ENCODE data around the gene BTF3L4.

BTF3L4 gene

DNA sequence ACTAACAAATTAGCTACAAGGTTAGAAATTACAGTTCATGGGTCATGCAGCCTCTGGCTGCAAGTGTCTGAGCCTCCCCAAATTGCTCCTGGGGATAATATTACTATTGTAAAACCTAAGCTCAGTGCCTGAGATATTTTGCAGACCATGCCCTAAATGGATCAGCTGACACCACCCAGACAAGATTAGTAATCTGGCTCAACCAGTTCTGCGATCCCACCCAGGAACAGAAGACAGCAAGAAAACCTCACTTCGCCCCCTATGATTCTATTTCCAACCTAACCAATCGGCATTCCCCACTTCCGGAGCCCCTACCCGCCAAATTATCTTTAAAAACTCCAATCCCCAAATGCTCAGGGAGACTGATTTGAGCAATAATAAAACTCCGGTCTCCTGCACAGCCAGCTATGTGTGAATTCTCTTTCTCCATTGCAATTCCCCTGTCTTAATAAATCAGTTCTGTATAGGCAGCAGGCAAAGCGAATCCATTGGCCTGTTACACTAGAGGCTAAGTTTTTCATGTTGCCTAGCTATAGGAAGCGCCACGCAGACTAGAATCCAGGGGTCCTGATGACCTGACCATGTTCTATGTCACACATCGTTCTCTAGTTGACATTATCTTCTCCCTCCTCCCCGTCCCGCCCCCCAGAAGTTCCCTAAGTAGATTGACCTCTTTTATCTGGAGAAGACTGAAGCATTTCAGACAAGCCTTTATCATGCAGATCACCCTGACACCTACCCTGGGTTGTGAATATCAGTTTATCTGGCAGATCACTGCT lies 63.4 kb downstream of the BTF3L4 start:
- TF ChIP-seq, protein P1, sequence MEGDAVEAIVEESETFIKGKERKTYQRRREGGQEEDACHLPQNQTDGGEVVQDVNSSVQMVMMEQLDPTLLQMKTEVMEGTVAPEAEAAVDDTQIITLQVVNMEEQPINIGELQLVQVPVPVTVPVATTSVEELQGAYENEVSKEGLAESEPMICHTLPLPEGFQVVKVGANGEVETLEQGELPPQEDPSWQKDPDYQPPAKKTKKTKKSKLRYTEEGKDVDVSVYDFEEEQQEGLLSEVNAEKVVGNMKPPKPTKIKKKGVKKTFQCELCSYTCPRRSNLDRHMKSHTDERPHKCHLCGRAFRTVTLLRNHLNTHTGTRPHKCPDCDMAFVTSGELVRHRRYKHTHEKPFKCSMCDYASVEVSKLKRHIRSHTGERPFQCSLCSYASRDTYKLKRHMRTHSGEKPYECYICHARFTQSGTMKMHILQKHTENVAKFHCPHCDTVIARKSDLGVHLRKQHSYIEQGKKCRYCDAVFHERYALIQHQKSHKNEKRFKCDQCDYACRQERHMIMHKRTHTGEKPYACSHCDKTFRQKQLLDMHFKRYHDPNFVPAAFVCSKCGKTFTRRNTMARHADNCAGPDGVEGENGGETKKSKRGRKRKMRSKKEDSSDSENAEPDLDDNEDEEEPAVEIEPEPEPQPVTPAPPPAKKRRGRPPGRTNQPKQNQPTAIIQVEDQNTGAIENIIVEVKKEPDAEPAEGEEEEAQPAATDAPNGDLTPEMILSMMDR (IDR thresholded peaks at IDR 0.05; ENCODE audit: poor library complexity, severe bottlenecking), result no peak
- Histone ChIP-seq H3K27ac (ENCODE audit: poor library complexity, severe bottlenecking) (no peak overlapping the region), H3K4me1 (ENCODE audit: insufficient read depth, poor library complexity, severe bottlenecking) (no peaks in the 10 kb centered on the region), H3K9me3 (ENCODE audit: severe bottlenecking) (no peaks in the 10 kb centered on the region), H3K36me3 (ENCODE audit: low read depth) (no peaks in the 10 kb centered on the region), H3K27me3 (ENCODE audit: insufficient read depth, poor library complexity, severe bottlenecking) (no peaks in the 10 kb centered on the region), H3K4me3 (ENCODE audit: severe bottlenecking) (no peak overlapping the region)
- ATAC-seq (ENCODE audit: low read depth) (no peak), DNase-seq (ENCODE audit: low spot score) (no peak)

DNA sequence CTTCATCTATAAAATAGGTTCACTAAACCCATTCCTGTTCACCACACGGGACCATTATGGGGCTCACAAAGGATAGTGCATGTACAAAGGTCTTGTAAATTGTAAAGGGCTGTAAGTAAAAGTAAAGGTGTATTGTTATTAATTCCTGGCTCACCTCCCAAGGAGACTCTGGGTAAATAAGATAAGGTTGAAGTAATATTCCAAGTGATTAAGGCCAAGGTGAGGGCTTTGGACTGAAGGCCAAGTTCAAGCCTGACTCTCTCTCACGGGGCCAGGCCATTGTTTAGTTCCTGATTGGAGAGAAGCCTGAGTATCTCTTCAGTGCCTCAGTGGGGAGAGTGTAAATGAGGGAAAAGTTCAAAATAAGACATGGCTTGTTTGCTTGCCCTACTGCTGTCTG lies 66.3 kb downstream of the BTF3L4 start:
- H3K27me3 ChIP-seq (ENCODE audit: insufficient read depth, poor library complexity, severe bottlenecking), result no peaks in the 10 kb centered on the region
- no peaks in the 10 kb centered on the region for H3K9me3 ChIP-seq (ENCODE audit: severe bottlenecking)
- no peak for ATAC-seq (ENCODE audit: low read depth)
- no peaks in the 10 kb centered on the region for H3K36me3 ChIP-seq (ENCODE audit: low read depth)
- TF ChIP-seq, protein P1 (IDR thresholded peaks at IDR 0.05; ENCODE audit: poor library complexity, severe bottlenecking), result no peak
- no peak overlapping the region for H3K4me3 ChIP-seq (ENCODE audit: severe bottlenecking)
- H3K4me1 ChIP-seq (ENCODE audit: insufficient read depth, poor library complexity, severe bottlenecking), result no peaks in the 10 kb centered on the region
- DNase-seq (ENCODE audit: low spot score), result no peak
- H3K27ac ChIP-seq (ENCODE audit: poor library complexity, severe bottlenecking), result no peak overlapping the region

DNA sequence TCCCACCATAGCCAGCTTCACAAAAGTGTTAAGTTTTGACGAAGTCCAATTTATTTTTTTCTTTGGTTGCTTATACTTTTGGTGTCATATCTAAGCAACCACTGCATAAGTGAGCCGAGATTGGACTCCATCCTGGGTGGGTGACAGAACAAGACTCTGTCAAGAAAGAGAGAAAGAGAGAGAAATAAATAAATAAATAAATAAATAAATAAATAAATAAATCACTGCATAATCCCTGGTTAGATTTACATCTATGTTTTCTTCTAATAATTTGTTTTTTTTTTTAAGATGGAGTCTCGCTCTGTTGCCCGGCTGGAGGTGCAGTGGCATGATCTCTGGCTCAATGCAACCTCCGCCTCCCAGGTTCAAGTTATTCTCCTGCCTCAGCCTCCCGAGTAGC lies 67.5 kb downstream of the BTF3L4 start:
- Histone ChIP-seq H3K27ac (ENCODE audit: poor library complexity, severe bottlenecking) (no peak overlapping the region), H3K4me3 (ENCODE audit: severe bottlenecking) (no peak overlapping the region), H3K36me3 (ENCODE audit: low read depth) (no peaks in the 10 kb centered on the region), H3K9me3 (ENCODE audit: severe bottlenecking) (no peaks in the 10 kb centered on the region), H3K27me3 (ENCODE audit: insufficient read depth, poor library complexity, severe bottlenecking) (no peaks in the 10 kb centered on the region), H3K4me1 (ENCODE audit: insufficient read depth, poor library complexity, severe bottlenecking) (no peaks in the 10 kb centered on the region)
- TF ChIP-seq, protein P1 (IDR thresholded peaks at IDR 0.05; ENCODE audit: poor library complexity, severe bottlenecking), result no peak
- ATAC-seq (ENCODE audit: low read depth) (no peak), DNase-seq (ENCODE audit: low spot score) (no peak)

DNA sequence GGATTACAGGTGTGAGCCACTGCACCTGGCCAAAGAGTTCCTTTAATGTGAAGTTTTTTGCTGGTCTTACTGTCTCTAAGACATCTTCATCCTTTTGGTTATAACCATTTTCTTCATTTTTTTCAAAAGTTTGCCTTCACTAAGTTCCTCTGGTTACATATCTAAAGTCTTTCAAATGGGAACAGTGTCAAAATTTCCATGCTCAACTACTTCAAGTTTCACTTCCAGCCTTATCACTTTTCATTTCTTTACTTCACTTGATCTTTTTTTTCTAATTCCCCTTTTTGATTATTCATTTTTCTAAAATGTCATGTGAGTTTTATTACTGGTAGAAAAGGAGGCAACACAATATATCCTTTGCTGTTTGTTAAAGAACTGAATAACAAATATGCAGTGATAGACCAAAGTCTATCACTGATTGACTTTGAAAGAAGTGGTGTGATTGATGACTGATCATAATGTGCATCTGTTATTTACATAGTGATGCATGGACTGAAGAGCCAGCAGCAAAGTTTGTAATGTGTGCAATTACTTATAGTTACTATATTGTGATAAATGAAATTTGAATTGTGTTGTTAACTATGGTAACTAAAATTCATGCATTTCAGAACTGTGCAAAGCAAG lies 69.8 kb downstream of the BTF3L4 start:
- no peak overlapping the region for H3K4me3 ChIP-seq (ENCODE audit: severe bottlenecking)
- no peaks in the 10 kb centered on the region for H3K9me3 ChIP-seq (ENCODE audit: severe bottlenecking)
- no peaks in the 10 kb centered on the region for H3K27me3 ChIP-seq (ENCODE audit: insufficient read depth, poor library complexity, severe bottlenecking)
- DNase-seq (ENCODE audit: low spot score) (no peak), ATAC-seq (ENCODE audit: low read depth) (no peak)
- no peak overlapping the region for H3K27ac ChIP-seq (ENCODE audit: poor library complexity, severe bottlenecking)
- H3K36me3 ChIP-seq (ENCODE audit: low read depth), result no peaks in the 10 kb centered on the region
- TF ChIP-seq, protein P1 (IDR thresholded peaks at IDR 0.05; ENCODE audit: poor library complexity, severe bottlenecking), result no peak
- H3K4me1 ChIP-seq (ENCODE audit: insufficient read depth, poor library complexity, severe bottlenecking), result no peaks in the 10 kb centered on the region

Measured in RWPE2 (cell line).